B cell (primary cell): ENCODE data around the gene IGF2BP3. TPM values are rescaled to one million over a fixed set of nuclear protein-coding genes. Genes with fewer than 3 reads are reported as not detected.

Experiments used
- ATAC-seq: fragments of 200-7000 bp; cut with Tn5 transposase; one replicate; pipeline ENCODE4 v1.10.0; 2021; ENCODE audit warnings: low read depth, mild to moderate bottlenecking, moderate number of reproducible peaks, moderate library complexity
- CTCF ChIA-PET: fragments of 350-600 bp; sonication (Branson Sonifier 250); formaldehyde crosslinking; loops from one replicate; lab custom pipeline; 2021; ENCODE audit warnings: antibody characterized with exemption, inconsistent platforms; lab: Charles Lee
- POLR2A ChIA-PET: fragments of 350-600 bp; sonication (Branson Sonifier 250); formaldehyde crosslinking; loops from one replicate; lab custom pipeline; 2021; ENCODE audit warnings: antibody characterized with exemption; lab: Charles Lee
- DNase-seq: peaks from one replicate; pipeline ENCODE4 v3.0.0; 2013
- H2AFZ ChIP-seq: 2 replicates; pipeline ENCODE4 v1.6.1; 2012; ENCODE audit warnings: mild to moderate bottlenecking, low read depth, low read length; ENCODE audit not compliant: insufficient read depth, poor library complexity, severe bottlenecking
- H3K27ac ChIP-seq, 2 donors: 1 replicate in 1 of 2; 2 replicates in 1 of 2; pipeline ENCODE4 v1.5.1; 2012 to 2013; ENCODE audit warnings: low read length in 2 of 2, mild to moderate bottlenecking in 2 of 2, moderate library complexity in 1 of 2
- H3K27me3 ChIP-seq, 4 experiments: fragments of 200-600 bp in 1 of 4; sonication (generic) in 1 of 4; replicated peaks in 1 of 4; 1 replicate in 2 of 4; 2 replicates in 2 of 4; pipeline versions ENCODE4 v1.6.1 to v1.7.0; 2013 to 2016; ENCODE audit warnings: low read length in 3 of 4, mild to moderate bottlenecking in 2 of 4, mixed read lengths in 1 of 4, moderate library complexity in 1 of 4; ENCODE audit not compliant: insufficient read depth in 4 of 4, control insufficient read depth in 3 of 4; ENCODE audit errors: control extremely low read depth in 1 of 4
- H3K36me3 ChIP-seq, 2 experiments: replicated peaks in 1 of 2; 1 replicate in 1 of 2; 2 replicates in 1 of 2; pipeline versions ENCODE4 v1.6.1 to v1.7.1; 2013; ENCODE audit warnings: low read length in 1 of 2; ENCODE audit not compliant: insufficient read depth in 2 of 2, control insufficient read depth in 1 of 2; ENCODE audit errors: control extremely low read depth in 1 of 2, extremely low read depth in 1 of 2
- H3K4me1 ChIP-seq, 2 donors: fragments of 200-600 bp in 1 of 2; sonication (generic) in 1 of 2; 1 replicate in 1 of 2; 2 replicates in 1 of 2; pipeline versions ENCODE4 v1.5.1 to v1.6.1; 2013 to 2017; ENCODE audit warnings: low read length in 2 of 2; ENCODE audit not compliant: control insufficient read depth in 2 of 2, insufficient read depth in 2 of 2
- H3K4me2 ChIP-seq: replicated peaks from 2 replicates; pipeline ENCODE3; 2012; ENCODE audit warnings: mild to moderate bottlenecking, low read depth, low read length; ENCODE audit not compliant: poor library complexity, severe bottlenecking
- H3K4me3 ChIP-seq, 5 experiments: fragments of 200-600 bp in 1 of 5; sonication (generic) in 1 of 5; 1 replicate in 3 of 5; 2 replicates in 2 of 5; pipeline versions ENCODE4 v1.5.1 to v1.7.0; 2011 to 2016; ENCODE audit warnings: low read length in 4 of 5, mild to moderate bottlenecking in 4 of 5, low read depth in 2 of 5, control low read depth in 1 of 5, moderate library complexity in 1 of 5; ENCODE audit not compliant: insufficient read depth in 1 of 5; ENCODE audit errors: control extremely low read depth in 1 of 5, extremely low read depth in 1 of 5
- H3K79me2 ChIP-seq: fragments of 200-600 bp; sonication (generic); one replicate; pipeline ENCODE4 v1.6.0; 2016; ENCODE audit warnings: low read length; ENCODE audit not compliant: control insufficient read depth, insufficient read depth
- H3K9ac ChIP-seq: fragments of 200-600 bp; sonication (generic); 2 replicates; pipeline ENCODE4 v1.6.1; 2017; ENCODE audit warnings: mild to moderate bottlenecking, low read length, moderate library complexity
- H3K9me3 ChIP-seq, 3 donors: one replicate each; pipeline versions ENCODE4 v1.6.1 to v1.7.1; 2013; ENCODE audit warnings: low read length in 2 of 3; ENCODE audit not compliant: control insufficient read depth in 2 of 3, insufficient read depth in 1 of 3; ENCODE audit errors: control extremely low read depth in 1 of 3
- H4K20me1 ChIP-seq: 2 replicates; pipeline ENCODE4 v1.6.0; 2012; ENCODE audit warnings: mild to moderate bottlenecking, low read length; ENCODE audit not compliant: insufficient read depth, control insufficient read depth, poor library complexity, severe bottlenecking
- H3K27ac Mint-ChIP-seq: one replicate; pipeline ENCODE4 v1.8.0; 2021; ENCODE audit warnings: mixed read lengths
- H3K27me3 Mint-ChIP-seq: one replicate; pipeline ENCODE4 v1.8.0; 2021; ENCODE audit warnings: mixed read lengths
- H3K4me1 Mint-ChIP-seq: one replicate; pipeline ENCODE4 v1.8.0; 2021; ENCODE audit warnings: mixed read lengths
- H3K4me3 Mint-ChIP-seq: one replicate; pipeline ENCODE4 v1.8.0; 2021; ENCODE audit warnings: mixed read lengths
- H3K9me3 Mint-ChIP-seq: one replicate; pipeline ENCODE4 v1.8.0; 2022; ENCODE audit warnings: mixed read lengths; ENCODE audit not compliant: insufficient read depth
- EZH2 ChIP-seq: IDR thresholded peaks from 2 replicates; pipeline ENCODE4 v1.6.1; 2012; ENCODE audit warnings: borderline replicate concordance, low read depth, mild to moderate bottlenecking, moderate library complexity, low read length; ENCODE audit not compliant: insufficient read depth, poor library complexity, severe bottlenecking
- WGBS: methylation state at CpG from one replicate; pipeline ENCODE4 v1.1.5; 2013; ENCODE audit warnings: missing lambda C conversion rate; ENCODE audit not compliant: insufficient coverage; 5-methylcytosine and 5-hydroxymethylcytosine counted together
- intact Hi-C: fragments of 100-400 bp; cut with micrococcal nuclease; formaldehyde crosslinking; loops from one replicate; pipeline ENCODE4 v1.10.0; 2022
- polyA plus RNA-seq: library from polyadenylated mRNA; depleted of rRNA; stranded (reverse); fragments of >200 nt; gene quantifications from 2 replicates; pipeline ENCODE4 v1.2.3, GENCODE V29; 2012
- total RNA-seq, 2 donors: library from RNA; stranded (reverse); fragments of 120-200 nt in 1 of 2; gene quantifications; 1 replicate in 1 of 2; 2 replicates in 1 of 2; pipeline versions ENCODE4 v1.2.3 to v1.2.4, GENCODE V29; 2013 to 2022
- TF ChIP-seq, protein P1 (sequence below): fragments of 200-600 bp; IDR thresholded peaks from one replicate; pipeline ENCODE4 v1.8.0; 2022; ENCODE audit warnings: antibody characterized with exemption, mild to moderate bottlenecking

IGF2BP3 gene
- total and polyA plus RNA-seq, 2 donors (not counting 1 experiment from before 2014, with no cell fraction given): 0.63 to 10.0 TPM

DNA sequence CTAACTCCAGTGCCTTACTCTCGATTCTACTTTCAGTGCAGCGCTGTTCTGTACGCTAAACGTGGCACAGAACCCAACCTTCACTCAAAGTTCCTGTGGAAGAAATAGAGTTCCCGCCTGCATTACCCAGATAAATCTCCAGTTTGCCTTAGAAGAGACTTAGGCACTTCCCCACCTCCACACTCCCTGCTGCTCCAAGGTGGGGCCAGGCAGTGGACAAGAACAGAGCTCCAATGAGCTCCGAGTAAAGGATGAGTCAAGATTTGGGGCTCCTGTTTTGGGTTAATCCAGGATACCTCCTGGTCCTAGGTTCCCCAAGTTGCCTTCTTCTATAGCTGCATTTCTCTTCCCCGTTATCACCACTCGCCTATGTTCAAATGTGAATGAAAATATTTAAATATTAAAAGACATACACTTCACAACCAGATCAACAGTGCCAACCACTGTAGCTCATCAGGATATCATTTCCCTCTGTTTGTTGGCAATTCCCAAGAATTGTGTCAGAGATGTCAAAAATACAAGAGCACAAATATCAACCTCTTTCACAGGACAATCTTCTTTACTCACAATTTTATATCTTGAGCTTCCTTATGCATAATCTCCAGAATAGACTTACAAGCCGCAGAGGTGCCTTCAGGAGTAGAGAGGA lies 123.1 kb downstream of the IGF2BP3 start:
- ChIA-PET POLR2A (interaction anchor here (1.2 kb wide), 1 partner anchor 17 kb away, joined by 8 read pairs; no protein-coding TSS in a partner anchor), CTCF (interaction anchor here (1.2 to 5.9 kb wide), 4 partner anchors 9 to 74 kb away, joined by 3 to 41 read pairs (median 6); no protein-coding TSS in a partner anchor)
- Histone ChIP-seq H4K20me1 (no peaks in the 10 kb centered on the region), H3K4me1 (peaks cover 15 to 19% of the 10 kb centered on the region in 2 donors), H3K36me3 (peaks cover 0 to 3% of the 10 kb centered on the region in 2 experiments), H3K9ac (no peak overlapping the region), H3K4me2 (peak overlapping the region; percentile 78), H3K27me3 (no peaks in the 10 kb centered on the region), H3K9me3 (no peaks in the 10 kb centered on the region), H3K79me2 (no peaks in the 10 kb centered on the region), H2AFZ (peak overlapping the region; percentile 79), H3K4me3 (peak overlapping the region in 1 of 5 experiments; percentile 52), H3K27ac (no peak overlapping the region)
- Mint-ChIP-seq H3K27me3 (no peaks in the 10 kb centered on the region), H3K4me1 (peaks cover 30% of the 10 kb centered on the region), H3K4me3 (peak overlapping the region; percentile 72), H3K27ac (peak overlapping the region; percentile 75), H3K9me3 (no peaks in the 10 kb centered on the region)
- TF ChIP-seq, protein P1, sequence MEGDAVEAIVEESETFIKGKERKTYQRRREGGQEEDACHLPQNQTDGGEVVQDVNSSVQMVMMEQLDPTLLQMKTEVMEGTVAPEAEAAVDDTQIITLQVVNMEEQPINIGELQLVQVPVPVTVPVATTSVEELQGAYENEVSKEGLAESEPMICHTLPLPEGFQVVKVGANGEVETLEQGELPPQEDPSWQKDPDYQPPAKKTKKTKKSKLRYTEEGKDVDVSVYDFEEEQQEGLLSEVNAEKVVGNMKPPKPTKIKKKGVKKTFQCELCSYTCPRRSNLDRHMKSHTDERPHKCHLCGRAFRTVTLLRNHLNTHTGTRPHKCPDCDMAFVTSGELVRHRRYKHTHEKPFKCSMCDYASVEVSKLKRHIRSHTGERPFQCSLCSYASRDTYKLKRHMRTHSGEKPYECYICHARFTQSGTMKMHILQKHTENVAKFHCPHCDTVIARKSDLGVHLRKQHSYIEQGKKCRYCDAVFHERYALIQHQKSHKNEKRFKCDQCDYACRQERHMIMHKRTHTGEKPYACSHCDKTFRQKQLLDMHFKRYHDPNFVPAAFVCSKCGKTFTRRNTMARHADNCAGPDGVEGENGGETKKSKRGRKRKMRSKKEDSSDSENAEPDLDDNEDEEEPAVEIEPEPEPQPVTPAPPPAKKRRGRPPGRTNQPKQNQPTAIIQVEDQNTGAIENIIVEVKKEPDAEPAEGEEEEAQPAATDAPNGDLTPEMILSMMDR: no peak
- TF ChIP-seq EZH2: no peak
- DNase-seq (no peak), ATAC-seq (no peak)
- 34% methylated on average over 4 of the region's 9 CpGs for WGBS
- intact Hi-C loops: no loop called here

DNA sequence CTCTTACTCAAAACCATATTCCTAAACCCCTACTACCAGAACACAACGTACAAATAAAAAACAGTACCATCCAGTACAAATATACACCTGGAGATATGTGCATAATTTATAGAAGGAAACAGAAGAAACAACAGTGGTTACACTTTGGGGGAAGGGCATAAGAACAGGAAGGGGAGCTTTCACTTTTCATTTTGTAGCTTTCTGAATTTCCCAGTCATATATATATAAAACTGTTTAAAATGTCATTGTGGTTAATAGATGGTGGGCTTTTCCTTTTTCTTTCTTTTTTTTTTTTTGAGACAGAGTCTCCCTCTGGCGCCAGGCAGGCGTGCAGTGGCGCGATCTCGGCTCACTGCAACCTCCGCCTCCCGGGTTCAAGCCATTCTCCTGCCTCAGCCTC lies 124.0 kb downstream of the IGF2BP3 start:
- Histone ChIP-seq H3K9me3 (no peaks in the 10 kb centered on the region), H3K4me1 (peaks cover 15 to 19% of the 10 kb centered on the region in 2 donors), H3K27me3 (no peaks in the 10 kb centered on the region), H3K4me3 (peak overlapping the region; percentile 46 to 70 (median 52)), H3K36me3 (peaks cover 0 to 3% of the 10 kb centered on the region in 2 experiments), H2AFZ (peak overlapping the region; percentile 79), H3K4me2 (peak overlapping the region; percentile 78), H3K79me2 (no peaks in the 10 kb centered on the region), H3K27ac (peak overlapping the region; percentile 60 to 67), H4K20me1 (no peaks in the 10 kb centered on the region), H3K9ac (peak overlapping the region; percentile 67)
- ChIA-PET CTCF (interaction anchor here (0.9 to 5.9 kb wide), 8 partner anchors 10 to 366 kb away, joined by 3 to 41 read pairs (median 6); no protein-coding TSS in a partner anchor), POLR2A (interaction anchor here (0.6 to 1.0 kb wide), 4 partner anchors 18 to 65 kb away, joined by 3 to 8 read pairs (median 4); partner anchors contain the start of gene MALSU1)
- Mint-ChIP-seq H3K27ac (peak overlapping the region; percentile 86), H3K4me1 (peaks cover 30% of the 10 kb centered on the region), H3K27me3 (no peaks in the 10 kb centered on the region), H3K4me3 (peak overlapping the region; percentile 91), H3K9me3 (no peaks in the 10 kb centered on the region)
- peak; percentile 78 for ATAC-seq
- peak; percentile 67 for DNase-seq
- TF ChIP-seq, protein P1: no peak
- no peak for TF ChIP-seq EZH2
- WGBS: 0% methylated on average over 3 of the region's 8 CpGs
- intact Hi-C loops: loop anchor here (1.0 kb wide), 2 partner anchors 47 to 251 kb away; partner anchors contain the start of genes CCDC126 and MALSU1
